HTR-8/SVneo (cell line): ENCODE data around the gene C1orf159.
"Not testable (repeated sequence)": the region's sequence is repeated elsewhere in the genome, so short reads cannot be mapped to it uniquely, and the experiment has no call there.

ENCODE experiments used
- DNase-seq: peaks from one replicate; pipeline ENCODE4 v3.0.0; 2011; ENCODE audit warnings: low spot score, mixed read lengths; ENCODE audit not compliant: insufficient read length
- FAIRE-seq: peaks from 2 replicates; lab custom pipeline; 2011; peaks lifted over from hg19 to GRCh38; lab: Jason Lieb, UNC

C1orf159 gene

GRCh38 chr1:1115786-1116700, at the start of gene C1orf159:
Gene C1orf159, minus strand, starts transcription at chr1:1116089. Its CDS starts 24,546 bp downstream, at chr1:1091543.
- FAIRE-seq, result peak; percentile 85
- DNase-seq, result peak; percentile 98

DNA sequence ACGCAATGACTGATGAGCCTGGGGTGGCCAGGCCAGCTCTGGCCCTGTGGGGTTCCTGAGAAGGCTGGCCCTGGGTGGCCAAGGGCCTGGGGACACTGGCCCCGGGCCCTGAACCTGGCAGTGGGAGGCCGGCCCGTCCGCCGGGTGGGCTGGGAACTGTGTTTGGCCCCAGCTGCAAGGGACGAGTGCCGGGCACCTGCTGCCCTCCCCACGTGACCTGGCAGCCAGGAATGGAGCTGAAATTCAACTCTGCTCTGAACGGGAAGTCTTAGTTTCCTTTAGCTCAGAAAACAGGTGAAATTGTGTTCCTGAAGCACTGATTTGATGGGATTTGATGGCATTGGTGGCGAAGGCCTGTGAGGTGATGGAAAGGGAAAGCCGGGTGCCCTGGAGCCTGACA, 49.6 kb upstream of the C1orf159 start:
- FAIRE-seq (no peak), DNase-seq (no peak)

GRCh38 chr1:1164701-1165451, 49.0 kb upstream of the C1orf159 start:
- FAIRE-seq, result no peak
- DNase-seq, result no peak

DNA sequence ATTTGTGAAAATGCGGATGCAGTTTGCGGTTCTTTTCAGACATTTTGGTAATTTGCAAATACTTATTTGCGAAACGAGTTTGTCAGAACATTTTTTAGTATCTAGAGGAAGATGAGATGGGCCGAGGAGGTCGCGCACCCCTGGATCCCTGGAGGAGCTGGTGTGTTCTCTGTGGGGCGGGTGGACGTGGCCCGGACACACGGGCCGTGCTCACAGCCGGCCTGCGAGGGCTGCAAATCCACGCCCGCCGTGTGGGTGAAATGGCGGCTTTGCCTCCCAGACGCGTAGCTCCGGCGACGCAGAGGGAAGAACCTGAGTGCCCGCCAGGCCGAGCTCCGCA, 48.4 kb upstream of the C1orf159 start:
- FAIRE-seq, result no peak

DNA sequence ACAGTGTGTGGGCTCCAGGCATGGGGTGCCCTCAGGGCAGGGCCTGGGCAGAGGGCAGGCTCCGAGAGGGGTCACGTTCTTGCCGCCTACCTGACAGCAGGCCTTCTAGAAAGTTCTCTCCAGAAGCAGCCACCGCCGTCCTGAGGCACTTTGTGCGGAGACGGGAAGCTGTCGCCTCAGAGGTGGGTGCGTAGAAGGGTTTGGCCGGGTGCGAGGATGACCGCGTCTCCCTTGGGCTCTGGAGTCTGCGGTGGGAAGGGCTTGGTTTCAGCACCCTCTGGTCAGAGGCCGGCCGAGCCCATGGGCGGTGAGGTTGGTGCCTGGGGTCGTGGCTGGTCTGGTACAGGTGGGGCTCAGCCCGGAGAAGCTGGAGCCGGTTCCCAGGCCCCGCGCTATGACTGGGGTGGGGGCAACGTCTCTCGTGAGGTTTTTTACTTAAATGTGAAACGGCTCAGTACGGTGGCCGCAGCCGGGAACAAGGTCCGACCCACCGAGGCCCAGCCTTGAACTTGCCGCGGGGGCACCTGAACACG, 47.7 kb upstream of the C1orf159 start:
- no peak for DNase-seq
- no peak for FAIRE-seq

More for the DNA sequence above, 48.4 kb upstream of the C1orf159 start:
- no peak for DNase-seq

DNA sequence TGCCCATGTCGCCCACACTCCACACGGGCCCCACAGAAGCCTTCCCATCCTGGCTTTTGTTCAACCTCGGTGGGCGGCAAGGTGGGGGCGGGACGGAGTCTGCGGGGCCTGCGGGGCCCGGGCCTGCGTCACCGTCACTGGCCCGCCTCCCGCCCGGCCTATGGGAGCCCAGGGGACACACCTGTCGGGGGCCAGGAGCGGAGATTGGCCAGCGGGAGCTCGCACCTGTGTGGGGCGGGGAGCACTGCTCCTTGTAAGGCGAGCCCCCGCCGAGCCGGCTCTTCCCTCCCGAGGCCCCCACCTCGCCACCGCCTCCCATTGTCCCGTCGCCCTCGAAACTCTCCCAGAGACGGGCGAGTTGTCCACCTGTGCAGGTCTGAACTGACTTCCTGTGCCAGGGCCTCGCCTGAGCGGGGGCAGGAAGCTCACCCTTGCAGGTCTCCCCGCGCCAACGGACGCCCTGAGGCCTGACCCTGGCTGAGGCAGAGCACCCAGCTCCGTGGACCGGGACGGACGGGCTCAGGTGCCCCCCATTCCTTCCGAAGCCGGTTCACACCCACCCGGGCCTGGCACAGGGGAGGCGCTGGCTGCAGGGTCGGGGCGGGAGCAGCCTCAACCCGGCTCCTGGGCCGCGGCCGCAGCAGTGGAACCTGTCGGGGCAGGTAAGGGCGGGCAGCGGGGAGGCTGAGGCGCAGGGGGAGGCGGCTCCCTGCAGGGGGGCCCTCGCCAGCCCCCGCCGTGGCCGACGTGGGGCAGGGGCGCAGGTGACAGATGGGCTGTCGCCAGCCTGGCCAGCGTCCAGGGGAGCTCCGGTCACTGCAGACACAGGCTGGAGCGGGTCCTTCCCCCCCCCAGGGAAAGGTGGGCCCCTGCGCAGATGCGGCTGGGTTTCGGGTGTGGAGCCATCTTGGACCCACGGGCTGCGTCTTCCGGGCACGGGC, 47.0 kb upstream of the C1orf159 start:
- FAIRE-seq (no peak), DNase-seq (no peak)

- FAIRE-seq, result no peak
- no peak for DNase-seq
Measured at GRCh38 chr1:1161683-1162079, 45.8 kb upstream of the C1orf159 start.

DNA sequence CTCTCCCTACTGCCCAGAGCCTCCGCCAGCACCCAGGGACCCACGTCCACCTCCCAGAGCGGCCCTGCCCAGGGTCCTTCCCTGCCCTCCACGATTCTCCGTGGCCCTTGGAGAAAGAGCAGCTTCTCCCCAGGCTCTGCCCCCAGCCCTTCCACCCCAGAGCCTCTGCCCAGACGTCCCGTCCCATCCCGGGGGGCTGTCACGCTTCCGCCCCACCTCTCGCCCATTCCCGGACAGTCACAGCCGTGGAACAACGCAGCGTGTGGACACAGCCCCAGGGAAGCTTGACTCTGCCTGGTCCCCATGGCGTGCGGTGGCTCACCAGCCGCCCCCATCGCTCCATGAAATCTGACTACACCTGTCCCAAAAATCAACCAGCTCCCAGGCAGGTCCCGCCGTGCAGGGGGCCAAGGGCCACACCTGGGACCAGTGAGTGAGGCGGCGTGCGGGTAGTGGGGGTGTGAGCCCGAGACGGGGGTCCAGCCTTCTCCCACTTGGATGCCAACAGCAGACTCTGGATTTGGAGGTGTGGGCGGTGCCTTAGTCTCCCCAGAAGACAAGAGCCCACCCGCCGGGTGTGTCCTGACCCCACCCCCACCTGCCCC, 45.3 kb upstream of the C1orf159 start:
- DNase-seq (no peak), FAIRE-seq (no peak)

DNA sequence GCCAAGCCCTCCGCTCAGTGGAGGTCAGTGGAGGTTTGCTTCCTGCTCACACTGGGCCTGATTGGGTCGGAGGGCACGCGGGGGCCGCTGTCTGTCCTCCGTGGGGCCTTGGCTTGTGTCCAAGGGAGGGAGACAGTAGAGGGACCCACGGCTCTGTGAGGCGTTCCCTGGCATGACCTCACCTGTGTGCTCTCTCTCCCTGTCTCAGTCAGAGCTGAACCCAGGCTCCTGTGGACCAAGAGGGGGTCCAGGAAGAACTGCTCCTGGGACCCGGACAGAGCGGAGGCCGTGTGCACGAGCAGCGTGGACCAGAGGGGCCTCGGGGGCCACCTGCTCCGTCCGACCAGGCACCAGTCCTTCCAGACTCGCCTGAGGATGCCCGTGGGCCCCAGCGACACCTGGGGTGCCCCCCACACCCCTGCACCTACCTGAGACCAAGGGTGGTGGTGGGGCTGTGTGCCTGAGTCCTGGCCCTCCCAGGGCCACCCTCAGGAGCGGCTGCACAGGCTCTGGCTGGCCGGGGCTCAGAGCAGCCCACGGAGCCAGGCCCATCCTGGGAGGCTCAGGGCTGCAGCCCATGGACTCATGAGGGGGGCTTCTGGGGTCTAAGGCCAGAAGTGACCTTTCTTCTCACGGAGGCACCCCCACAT, 44.5 kb upstream of the C1orf159 start:
- FAIRE-seq (no peak), DNase-seq (no peak)

- FAIRE-seq (no peak), DNase-seq (no peak)
Measured at GRCh38 chr1:1157914-1158710, 42.2 kb upstream of the C1orf159 start.

DNA sequence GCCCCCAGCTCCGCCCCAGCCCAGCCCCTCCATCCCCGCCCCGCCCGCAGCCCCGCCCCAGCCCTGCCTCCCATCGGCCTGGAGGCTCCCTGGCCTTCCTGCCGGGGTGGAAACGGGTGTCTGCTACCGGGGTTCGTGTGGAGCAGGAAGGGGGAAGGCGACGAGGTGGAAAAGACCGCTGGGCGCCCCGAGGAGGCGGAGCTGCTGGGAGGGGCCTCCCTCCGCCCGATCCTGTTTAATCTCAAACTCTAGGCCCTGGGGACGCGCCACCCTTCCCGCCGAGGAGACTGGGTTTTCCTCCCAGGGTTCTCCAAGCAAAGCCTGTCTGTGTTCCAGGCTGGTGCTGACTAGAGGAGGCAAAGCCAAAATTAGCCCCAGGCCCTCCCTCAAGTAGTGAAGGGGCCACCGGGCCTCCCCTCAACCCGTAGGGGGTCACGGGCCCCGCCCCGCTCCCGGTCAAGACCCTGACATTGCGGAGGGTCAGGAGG, 41.6 kb upstream of the C1orf159 start:
- FAIRE-seq, result no peak
- DNase-seq, result peak; percentile 21

DNA sequence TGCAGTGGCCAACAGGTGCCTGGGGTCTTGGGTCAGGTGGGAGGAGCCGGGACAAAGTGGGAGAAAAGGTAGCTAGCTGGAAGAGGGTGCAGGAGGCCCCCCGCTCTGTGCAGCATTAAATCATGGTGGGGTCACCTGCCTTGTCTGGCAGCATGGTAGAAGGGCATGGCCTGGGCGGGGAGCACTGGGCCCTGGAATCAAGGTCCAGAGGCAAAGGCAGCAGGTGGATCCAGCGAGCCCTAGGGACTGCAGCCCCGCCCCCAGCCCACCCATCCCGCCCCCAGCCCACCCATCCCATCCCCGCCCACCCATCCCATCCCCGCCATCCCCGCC, 41.1 kb upstream of the C1orf159 start:
- no peak for FAIRE-seq

DNA sequence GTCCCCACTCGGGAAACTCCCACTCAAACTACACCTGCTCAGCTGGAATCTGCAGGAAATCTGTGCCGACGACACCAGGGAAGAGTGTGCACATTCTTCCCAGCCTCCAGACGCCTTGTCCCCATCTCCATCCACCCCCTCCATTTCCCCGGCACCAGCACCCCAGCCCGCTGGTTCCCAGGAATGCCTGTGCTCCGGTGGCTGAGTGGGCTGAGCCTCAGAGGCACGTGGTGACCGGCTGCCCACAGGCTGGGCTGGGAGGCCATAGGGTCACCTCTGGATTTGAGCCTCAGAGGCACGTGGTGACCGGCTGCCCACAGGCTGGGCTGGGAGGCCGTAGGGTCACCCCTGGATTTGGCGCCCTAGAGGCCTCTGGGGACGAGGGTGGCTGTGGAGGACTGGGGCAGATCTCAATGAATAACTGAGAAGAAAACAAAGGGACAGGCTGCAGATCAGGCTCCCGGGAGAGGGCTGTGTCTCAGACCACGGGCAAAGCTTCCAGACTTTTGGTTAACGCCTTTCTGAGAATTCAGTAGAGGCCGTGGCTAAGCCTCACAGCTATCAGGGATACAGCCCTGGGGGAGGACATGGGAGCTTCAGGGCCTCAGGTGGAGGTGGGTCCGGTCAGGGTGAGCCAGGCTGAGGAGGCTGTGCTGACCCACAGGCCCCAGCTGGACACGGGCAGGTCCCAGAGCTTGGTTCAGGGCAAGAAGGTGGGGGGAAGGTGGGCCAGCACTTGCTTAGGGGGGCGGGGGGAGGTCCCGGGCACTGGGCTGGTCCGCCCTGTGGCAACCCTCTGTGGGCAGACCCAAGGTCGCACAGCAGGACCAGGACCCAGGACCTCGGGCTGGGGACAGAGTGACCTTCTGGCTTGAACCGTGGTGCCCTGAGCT, 40.5 kb upstream of the C1orf159 start:
- FAIRE-seq, result no peak

More for the DNA sequence above, 41.1 kb upstream of the C1orf159 start:
- DNase-seq, result no peak

DNA sequence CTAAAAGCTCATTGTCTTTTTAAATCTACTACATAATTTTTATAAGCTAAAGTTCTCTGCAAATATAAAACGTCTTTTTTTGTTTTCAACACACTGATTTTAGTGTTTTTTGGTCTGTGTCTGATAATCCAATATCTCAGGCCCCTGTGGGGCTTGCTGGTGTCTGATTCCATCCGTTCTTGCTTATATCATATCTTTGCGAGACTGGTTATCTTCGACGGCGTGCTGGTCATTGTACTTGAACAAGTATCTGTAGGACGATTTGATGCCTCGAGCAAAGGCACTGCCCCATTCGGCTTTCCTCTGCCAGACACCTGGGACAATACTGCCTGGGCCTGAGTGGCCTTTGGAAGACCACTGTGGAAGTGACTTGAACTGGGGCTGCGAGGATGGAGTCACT, 39.4 kb upstream of the C1orf159 start:
- FAIRE-seq, result no peak
- no peak for DNase-seq

More for the DNA sequence above, 40.5 kb upstream of the C1orf159 start:
- DNase-seq, result no peak

DNA sequence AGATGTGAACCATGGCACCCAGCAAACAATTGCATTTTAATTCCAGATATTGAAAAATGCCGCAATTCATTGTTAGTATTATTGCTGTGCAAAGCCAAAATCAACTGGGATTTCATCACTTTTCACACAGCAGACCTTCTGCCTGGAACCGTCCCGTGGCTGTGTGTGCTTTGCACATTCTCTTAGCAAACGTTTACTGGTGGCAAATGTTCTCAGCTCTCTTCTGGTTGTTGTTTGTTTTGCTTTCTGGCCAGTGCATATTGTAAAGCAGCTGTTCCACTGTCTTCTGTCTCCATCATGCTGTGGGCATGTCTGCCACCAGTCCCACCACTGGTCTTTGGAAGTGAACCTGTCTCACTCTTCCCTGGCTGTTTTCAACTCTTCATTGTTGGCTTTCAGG, 38.0 kb upstream of the C1orf159 start:
- no peak for FAIRE-seq

DNA sequence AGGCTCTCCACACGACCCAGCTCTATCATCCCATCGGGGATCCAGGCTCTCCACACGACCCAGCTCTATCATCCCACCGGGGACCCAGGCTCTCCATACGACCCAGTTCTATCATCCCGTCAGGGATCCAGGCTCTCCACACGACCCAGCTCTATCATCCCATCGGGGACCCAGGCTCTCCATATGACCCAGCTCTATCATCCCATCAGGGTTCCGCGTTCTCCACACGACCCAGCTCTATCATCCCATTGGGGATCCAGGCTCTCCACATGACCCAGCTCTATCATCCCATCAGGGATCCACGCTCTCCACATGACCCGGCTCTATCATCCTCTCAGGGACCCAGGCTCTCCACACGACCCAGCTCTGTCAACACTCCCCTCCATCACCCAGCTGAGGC, 37.3 kb upstream of the C1orf159 start:
- not testable (repeated sequence) for DNase-seq, FAIRE-seq

More for the DNA sequence above, 38.0 kb upstream of the C1orf159 start:
- DNase-seq, result no peak

DNA sequence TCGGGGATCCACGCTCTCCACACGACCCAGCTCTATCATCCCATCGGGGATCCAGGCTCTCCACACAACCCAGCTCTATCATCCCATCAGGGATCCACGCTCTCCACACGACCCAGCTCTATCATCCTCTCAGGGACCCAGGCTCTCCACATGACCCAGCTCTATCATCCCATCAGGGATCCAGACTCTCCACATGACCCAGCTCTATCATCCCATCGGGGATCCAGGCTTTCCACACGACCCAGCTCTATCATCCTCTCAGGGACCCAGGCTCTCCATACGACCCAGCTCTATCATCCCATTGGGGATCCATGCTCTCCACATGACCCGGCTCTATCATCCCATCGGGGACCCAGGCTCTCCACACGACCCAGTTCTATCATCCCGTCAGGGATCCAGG, 36.5 kb upstream of the C1orf159 start:
- not testable (repeated sequence) for FAIRE-seq, DNase-seq
